HEK293 (cell line): ENCODE data around the gene DNMT3A.
A peak's percentile ranks its signal among the peaks of the same experiment; 100 is the strongest.

Source experiments
- CTCF ChIA-PET: fragments of 350-600 bp; formaldehyde crosslinking; extraction: SDS; loops from one replicate; lab custom pipeline; 2021; ENCODE audit warnings: antibody characterized with exemption; lab: Yijun Ruan, JAX
- POLR2A ChIA-PET: fragments of 300-600 bp; formaldehyde crosslinking; extraction: SDS; loops from one replicate; lab custom pipeline; 2020; ENCODE audit warnings: antibody characterized with exemption, inconsistent platforms; lab: Yijun Ruan, JAX
- H3K27ac ChIP-seq: fragments of 200-500 bp; sonication (Bioruptor generic); 2 replicates; pipeline ENCODE4 v1.5.1; 2014; ENCODE audit warnings: low read depth, low read length, control low read depth, inconsistent platforms; ENCODE audit errors: extremely low read depth
- H3K36me3 ChIP-seq, 2 experiments: fragments of 200-500 bp in 1 of 2; sonication (Bioruptor generic) in 1 of 2; 1 replicate in 1 of 2; 2 replicates in 1 of 2; pipeline ENCODE4 v1.5.1; 2014 to 2017; ENCODE audit warnings: inconsistent platforms in 2 of 2, low read length in 2 of 2; ENCODE audit not compliant: control insufficient read depth in 2 of 2, insufficient read depth in 1 of 2
- H3K4me1 ChIP-seq: fragments of 200-500 bp; sonication (Bioruptor generic); 2 replicates; pipeline ENCODE4 v1.5.1; 2014; ENCODE audit warnings: mild to moderate bottlenecking, low read length, inconsistent platforms; ENCODE audit not compliant: control insufficient read depth, insufficient read depth
- H3K4me3 ChIP-seq: 2 replicates; pipeline ENCODE4 v1.5.1; 2011; ENCODE audit warnings: low read depth, mild to moderate bottlenecking, control low read depth, low read length, moderate library complexity
- H3K9me3 ChIP-seq: fragments of 200-500 bp; sonication (Bioruptor generic); 2 replicates; pipeline ENCODE4 v1.5.1; 2014; ENCODE audit warnings: low read depth, low read length, inconsistent platforms; ENCODE audit not compliant: control insufficient read depth, insufficient read depth
- ELK4 ChIP-seq: IDR thresholded peaks from 2 replicates; pipeline ENCODE4 v1.6.1; 2011; ENCODE audit warnings: mild to moderate bottlenecking, low read depth, low read length, borderline replicate concordance
- GLIS1 ChIP-seq: fragments of 450-650 bp; formaldehyde crosslinking; IDR thresholded peaks from 2 replicates; pipeline ENCODE4 v1.5.1; 2016; ENCODE audit warnings: missing biosample characterization, missing genetic modification characterization
- GLIS2 ChIP-seq: fragments of 450-650 bp; formaldehyde crosslinking; IDR thresholded peaks from 2 replicates; pipeline ENCODE4 v1.5.1; 2016; ENCODE audit warnings: missing biosample characterization, missing genetic modification characterization
- IKZF3 ChIP-seq: fragments of 450-650 bp; IDR thresholded peaks from 2 replicates; pipeline ENCODE4 v1.5.0; 2018; ENCODE audit warnings: missing biosample characterization, mild to moderate bottlenecking, missing genetic modification characterization, moderate library complexity
- KLF16 ChIP-seq: fragments of 450-650 bp; formaldehyde crosslinking; IDR thresholded peaks from 2 replicates; pipeline ENCODE4 v1.5.1; 2017; ENCODE audit warnings: missing biosample characterization, missing genetic modification characterization
- PBX3 ChIP-seq: sonication (generic); formaldehyde crosslinking; IDR thresholded peaks from 2 replicates; pipeline ENCODE4 v1.8.1; 2022; ENCODE audit warnings: mild to moderate bottlenecking, moderate library complexity, missing genetic modification reagents
- REPIN1 ChIP-seq: fragments of 450-650 bp; formaldehyde crosslinking; IDR thresholded peaks from 2 replicates; pipeline ENCODE4 v1.5.1; 2017; ENCODE audit warnings: missing biosample characterization, missing genetic modification characterization, low read depth
- TSHZ1 ChIP-seq: fragments of 450-650 bp; formaldehyde crosslinking; IDR thresholded peaks from 2 replicates; pipeline ENCODE4 v1.5.1; 2016; ENCODE audit warnings: missing biosample characterization, missing genetic modification characterization, borderline replicate concordance
- YY1 ChIP-seq: fragments of 450-650 bp; formaldehyde crosslinking; IDR thresholded peaks from 2 replicates; pipeline ENCODE4 v1.5.1; 2018; ENCODE audit warnings: missing biosample characterization, missing genetic modification characterization
- ZBTB44 ChIP-seq: fragments of 450-650 bp; IDR thresholded peaks from 2 replicates; pipeline ENCODE4 v1.5.1; 2018; ENCODE audit warnings: missing biosample characterization, mild to moderate bottlenecking, missing genetic modification characterization
- ZBTB48 ChIP-seq: fragments of 450-650 bp; formaldehyde crosslinking; IDR thresholded peaks from 2 replicates; pipeline ENCODE4 v1.5.1; 2016; ENCODE audit warnings: missing biosample characterization, missing genetic modification characterization
- ZNF146 ChIP-seq: fragments of 450-650 bp; formaldehyde crosslinking; IDR thresholded peaks from 2 replicates; pipeline ENCODE4 v1.5.1; 2016; ENCODE audit warnings: missing biosample characterization, missing genetic modification characterization
- ZNF16 ChIP-seq: fragments of 450-650 bp; formaldehyde crosslinking; IDR thresholded peaks from 2 replicates; pipeline ENCODE4 v1.5.1; 2016; ENCODE audit warnings: low read depth, missing biosample characterization, missing genetic modification characterization
- ZNF2 ChIP-seq: fragments of 450-650 bp; formaldehyde crosslinking; IDR thresholded peaks from 2 replicates; pipeline ENCODE4 v1.5.1; 2016; ENCODE audit warnings: missing biosample characterization, missing genetic modification characterization
- ZNF266 ChIP-seq: fragments of 450-650 bp; formaldehyde crosslinking; IDR thresholded peaks from 2 replicates; pipeline ENCODE4 v1.5.1; 2016; ENCODE audit warnings: missing biosample characterization, missing genetic modification characterization, low read depth
- ZNF311 ChIP-seq: fragments of 450-650 bp; formaldehyde crosslinking; IDR thresholded peaks from 2 replicates; pipeline ENCODE4 v1.5.1; 2017; ENCODE audit warnings: missing biosample characterization, missing genetic modification characterization, borderline replicate concordance
- ZNF37A ChIP-seq: fragments of 450-650 bp; IDR thresholded peaks from 2 replicates; pipeline ENCODE4 v1.5.1; 2018; ENCODE audit warnings: missing biosample characterization, missing genetic modification characterization
- ZNF433 ChIP-seq: fragments of 450-650 bp; formaldehyde crosslinking; IDR thresholded peaks from 2 replicates; pipeline ENCODE4 v1.5.1; 2016; ENCODE audit warnings: missing biosample characterization, missing genetic modification characterization, low read depth
- ZNF560 ChIP-seq: fragments of 450-650 bp; formaldehyde crosslinking; IDR thresholded peaks from 2 replicates; pipeline ENCODE4 v1.5.1; 2017; ENCODE audit warnings: missing biosample characterization, missing genetic modification characterization, borderline replicate concordance
- ZNF580 ChIP-seq: fragments of 450-650 bp; formaldehyde crosslinking; IDR thresholded peaks from 2 replicates; pipeline ENCODE4 v1.5.1; 2016; ENCODE audit warnings: missing biosample characterization, missing genetic modification characterization
- ZNF585B ChIP-seq: fragments of 450-650 bp; formaldehyde crosslinking; IDR thresholded peaks from 2 replicates; pipeline ENCODE4 v1.5.1; 2016; ENCODE audit warnings: missing biosample characterization, missing genetic modification characterization
- ZNF610 ChIP-seq: fragments of 450-650 bp; formaldehyde crosslinking; IDR thresholded peaks from 2 replicates; pipeline ENCODE4 v1.5.1; 2016; ENCODE audit warnings: missing biosample characterization, missing genetic modification characterization, borderline replicate concordance
- ZNF654 ChIP-seq: fragments of 450-650 bp; formaldehyde crosslinking; IDR thresholded peaks from 2 replicates; pipeline ENCODE4 v1.5.1; 2016; ENCODE audit warnings: low read depth, missing biosample characterization, missing genetic modification characterization
- ZNF768 ChIP-seq: fragments of 450-650 bp; formaldehyde crosslinking; IDR thresholded peaks from 2 replicates; pipeline ENCODE4 v1.5.1; 2018; ENCODE audit warnings: missing biosample characterization, mild to moderate bottlenecking, missing genetic modification characterization
- ZNF776 ChIP-seq: fragments of 450-650 bp; formaldehyde crosslinking; IDR thresholded peaks from 2 replicates; pipeline ENCODE4 v1.5.0; 2017; ENCODE audit warnings: missing biosample characterization, missing genetic modification characterization, borderline replicate concordance
- ZSCAN23 ChIP-seq: fragments of 450-650 bp; formaldehyde crosslinking; IDR thresholded peaks from 2 replicates; pipeline ENCODE4 v1.5.1; 2016; ENCODE audit warnings: missing biosample characterization, missing genetic modification characterization

The DNMT3A gene

GRCh38 chr2:25229279-25230197, 112.2 kb downstream of the DNMT3A start:
- Histone ChIP-seq H3K4me3 (no peak overlapping the region), H3K27ac (no peak overlapping the region), H3K36me3 (peaks cover 0 to 29% of the 10 kb centered on the region in 2 experiments; a peak in 1 of 3 replicates), H3K9me3 (no peaks in the 10 kb centered on the region), H3K4me1 (peaks cover 2% of the 10 kb centered on the region; the same call in 1 of the 2 replicates)
- POLR2A ChIA-PET, result no interaction called here
- TF ChIP-seq ZNF266 (peak; percentile 26; the same call in 1 of the 2 replicates), ZNF433 (tag by site-specific recombination) (no peak)
- CTCF ChIA-PET, result interaction anchor here (0.6 to 2.8 kb wide), 23 partner anchors 8 to 819 kb away, joined by 3 to 18 read pairs (median 3); no protein-coding TSS in a partner anchor

- peaks cover 2% of the 10 kb centered on the region; the same call in 1 of the 2 replicates for H3K4me1 ChIP-seq
- H3K27ac ChIP-seq, result no peak overlapping the region
- no peaks in the 10 kb centered on the region for H3K9me3 ChIP-seq
- no peak overlapping the region for H3K4me3 ChIP-seq
- POLR2A ChIA-PET, result interaction anchor here (0.5 kb wide), 1 partner anchor 11 kb away, joined by 3 read pairs; no protein-coding TSS in a partner anchor
- H3K36me3 ChIP-seq, result peaks cover 0 to 23% of the 10 kb centered on the region in 2 experiments; a peak in 1 of 3 replicates
- CTCF ChIA-PET, result interaction anchor here (0.6 to 2.8 kb wide), 23 partner anchors 8 to 816 kb away, joined by 3 to 18 read pairs (median 4); no protein-coding TSS in a partner anchor
- TF ChIP-seq IKZF3 (tag by site-specific recombination), result peak; percentile 88
- TF ChIP-seq ELK4, result no peak
- TF ChIP-seq ZNF2 (tag by site-specific recombination), result no peak
- TF ChIP-seq ZNF654 (tag by site-specific recombination), result peak; percentile 48
- TF ChIP-seq REPIN1 (tag by site-specific recombination), result no peak
- no peak for TF ChIP-seq ZNF146
- no peak for TF ChIP-seq ZBTB44 (tag by site-specific recombination)
- TF ChIP-seq ZNF776 (tag by site-specific recombination), result no peak
- no peak for TF ChIP-seq ZNF16 (tag by site-specific recombination)
- TF ChIP-seq TSHZ1 (tag by site-specific recombination), result no peak
- no peak for TF ChIP-seq ZNF585B
- no peak for TF ChIP-seq PBX3 (CRISPR knock-in tag)
- TF ChIP-seq ZNF580 (tag by site-specific recombination), result no peak
- TF ChIP-seq GLIS1 (tag by site-specific recombination), result peak; percentile 51; the same call in 1 of the 2 replicates
- TF ChIP-seq ZBTB48 (tag by site-specific recombination), result peak; percentile 46; the same call in 1 of the 2 replicates
- TF ChIP-seq ZNF433 (tag by site-specific recombination), result no peak
- peak; percentile 67; the same call in 1 of the 2 replicates for TF ChIP-seq GLIS2 (tag by site-specific recombination)
- TF ChIP-seq KLF16 (tag by site-specific recombination), result no peak
- TF ChIP-seq YY1 (tag by site-specific recombination), result no peak
- no peak for TF ChIP-seq ZNF560 (tag by site-specific recombination)
- no peak for TF ChIP-seq ZNF610 (tag by site-specific recombination)
- TF ChIP-seq ZSCAN23 (tag by site-specific recombination), result no peak
- TF ChIP-seq ZNF311 (tag by site-specific recombination), result no peak
- no peak for TF ChIP-seq ZNF37A (tag by site-specific recombination)
- no peak for TF ChIP-seq ZNF768 (tag by site-specific recombination)
Observed at GRCh38 chr2:25228848-25229278, 112.9 kb downstream of the DNMT3A start.
